C4-2B (cell line): ENCODE results near the gene FGFR3.

ENCODE experiments used
- CTCF ChIP-seq: fragments of 450-650 bp; conservative IDR thresholded peaks from 2 replicates; pipeline ENCODE4 v1.5.1; 2017; ENCODE audit warnings: mild to moderate bottlenecking
- ZFX ChIP-seq: fragments of 450-650 bp; IDR thresholded peaks from 2 replicates; pipeline ENCODE4 v1.6.1; 2017

- TF ChIP-seq CTCF (no peak), ZFX (no peak)
These were observed 37.8 kb upstream of the FGFR3 start for GRCh38 chr4:1755297-1755696.
